Measurements from ENCODE around the gene P2RY11.

P2RY11 gene

DNA sequence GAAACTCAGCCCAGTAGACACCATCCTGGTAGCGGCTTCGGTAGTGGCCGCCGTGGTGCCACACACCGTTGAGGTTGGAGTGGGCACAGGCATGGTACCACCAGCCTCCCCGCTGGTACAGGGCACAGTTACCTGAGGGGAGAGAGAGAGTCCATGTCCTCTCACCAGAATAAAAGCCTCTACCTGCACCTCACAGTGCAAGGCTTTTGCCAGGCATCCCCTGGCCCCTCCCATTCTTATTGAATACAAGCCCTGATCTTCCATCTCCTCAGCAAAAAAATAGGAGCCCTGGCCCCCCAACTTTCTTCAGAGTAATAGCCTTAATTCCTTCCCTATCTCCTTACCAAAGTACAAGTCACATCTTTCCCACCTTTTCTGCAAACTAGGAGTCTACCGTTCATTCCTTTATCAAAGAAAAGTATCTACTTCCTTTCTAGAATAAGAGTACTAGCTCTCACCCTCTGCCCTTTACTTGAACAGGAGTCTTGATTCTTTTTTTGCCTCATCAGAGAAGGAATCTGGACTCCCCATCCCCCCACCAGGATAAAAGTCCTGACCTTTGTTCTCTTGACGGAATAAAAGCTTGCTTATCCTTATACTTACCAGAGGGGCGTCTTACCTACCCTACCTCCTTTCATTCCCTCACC is 18.7 kb upstream of the P2RY11 start:
- in situ Hi-C loops (cut with MboI; ENCODE audit: low sequenced_read_pairs), result no loop called here

DNA sequence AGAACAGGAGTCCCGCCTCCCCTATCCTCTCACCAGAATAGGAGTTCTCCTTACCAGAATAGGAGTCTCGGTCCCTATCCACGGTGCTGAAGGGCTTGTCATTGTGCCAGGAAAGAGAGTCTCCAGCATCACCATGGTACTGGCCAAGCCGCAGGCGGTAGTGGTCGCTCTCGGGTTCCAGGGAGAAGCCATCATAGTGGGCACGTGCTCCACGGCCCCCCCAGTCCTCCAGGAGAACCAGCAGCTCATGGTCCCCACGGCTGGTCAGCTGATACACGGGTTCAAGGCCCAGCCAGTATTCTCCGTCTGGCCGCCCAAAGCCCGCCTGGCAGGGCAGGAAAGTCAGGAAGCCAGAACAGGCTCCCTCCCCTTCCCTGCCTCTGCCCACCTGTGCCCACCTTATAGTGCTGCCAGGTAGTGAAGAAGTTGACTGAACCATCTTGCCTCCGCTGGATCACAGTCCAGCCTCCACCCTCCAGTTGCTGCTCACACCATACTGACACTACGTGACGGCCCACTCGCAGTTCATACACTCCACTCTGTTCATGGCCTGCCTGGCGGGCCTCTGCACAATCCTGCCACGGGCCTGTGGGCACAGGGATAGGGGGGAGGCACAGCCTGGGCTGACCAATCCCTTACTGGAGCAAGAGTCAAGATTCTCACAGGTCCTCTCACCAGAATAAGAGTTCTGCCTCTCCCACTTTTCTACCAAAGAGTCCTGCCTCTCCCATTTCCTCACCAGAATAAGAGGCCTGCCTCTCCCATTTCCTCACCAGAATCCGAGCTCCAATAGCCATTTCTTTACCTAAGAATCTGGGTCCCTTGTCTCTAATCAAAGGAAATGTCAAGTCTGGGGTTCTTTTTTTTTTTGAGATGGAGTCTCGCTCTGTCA is 18.0 kb upstream of the P2RY11 start:
- in situ Hi-C loops (cut with MboI; ENCODE audit: low sequenced_read_pairs), result no loop called here

DNA sequence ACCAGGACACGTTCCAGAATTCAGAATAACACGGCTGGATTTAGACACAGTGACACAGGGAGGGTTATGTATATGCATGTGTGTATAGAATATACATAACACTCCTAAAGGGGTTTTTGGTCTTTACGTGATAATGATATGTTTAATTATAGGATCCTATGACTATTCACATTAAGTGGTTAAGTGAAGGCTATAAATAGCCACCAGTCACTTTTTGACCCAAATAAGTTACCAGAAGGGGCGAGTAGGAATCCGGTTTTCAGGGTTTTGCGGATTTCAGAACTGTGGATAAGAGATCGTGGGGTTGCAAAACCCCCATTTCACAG is 15.9 kb upstream of the P2RY11 start:
- in situ Hi-C loops (cut with MboI; ENCODE audit: low sequenced_read_pairs), result no loop called here

DNA sequence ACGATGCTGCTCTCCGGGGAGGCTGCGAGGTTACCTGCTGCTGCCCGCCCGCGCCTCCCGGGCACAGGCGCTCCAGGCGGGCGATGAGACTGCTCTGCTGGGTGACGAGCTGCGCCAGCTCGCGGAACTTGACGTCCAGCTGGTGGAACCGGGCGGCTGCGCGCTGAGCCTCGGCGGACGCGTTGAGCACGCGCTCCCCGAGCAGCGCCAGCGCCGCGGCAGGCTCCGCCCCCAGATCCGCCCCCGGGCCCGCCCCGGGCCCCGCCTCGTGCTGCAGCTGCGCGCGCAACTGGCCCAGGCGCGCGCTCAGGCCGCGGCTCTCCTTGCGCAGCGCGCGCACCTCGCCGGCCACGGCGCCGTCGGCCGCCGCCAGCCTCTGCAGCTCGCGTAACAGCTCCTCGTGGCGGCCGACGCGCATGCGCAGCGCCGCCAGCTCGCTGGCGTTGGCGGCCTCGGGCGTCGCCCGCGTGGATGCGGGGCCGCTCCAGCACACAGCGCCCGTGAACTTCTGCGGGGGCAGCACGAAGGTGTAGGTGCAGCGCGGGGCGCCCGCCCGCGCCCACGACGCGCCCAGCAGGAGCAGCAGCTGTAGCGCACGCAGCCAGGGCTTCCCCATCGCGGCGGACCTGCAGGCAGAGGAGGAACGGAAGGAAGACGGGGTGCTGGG is 15.4 kb upstream of the P2RY11 start:
- in situ Hi-C loops (cut with MboI; ENCODE audit: low sequenced_read_pairs), result no loop called here

DNA sequence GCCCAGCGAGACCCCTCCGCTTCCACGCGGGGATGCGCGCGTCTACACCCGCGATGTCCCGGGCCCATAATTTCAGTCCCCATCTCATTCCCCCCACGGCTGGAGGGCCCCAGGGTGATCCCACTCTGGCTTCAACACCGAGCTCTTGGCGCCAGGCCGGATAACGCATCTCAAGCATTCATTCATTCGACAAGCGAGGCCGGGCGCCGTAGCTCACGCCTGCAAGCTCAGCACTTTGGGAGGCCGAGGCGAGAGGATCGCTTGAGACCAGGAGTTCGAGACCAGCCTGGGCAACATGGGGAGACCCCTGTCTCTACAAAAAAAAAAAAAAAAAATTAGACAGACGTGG is 14.9 kb upstream of the P2RY11 start:
- in situ Hi-C loops (cut with MboI; ENCODE audit: low sequenced_read_pairs), result no loop called here

DNA sequence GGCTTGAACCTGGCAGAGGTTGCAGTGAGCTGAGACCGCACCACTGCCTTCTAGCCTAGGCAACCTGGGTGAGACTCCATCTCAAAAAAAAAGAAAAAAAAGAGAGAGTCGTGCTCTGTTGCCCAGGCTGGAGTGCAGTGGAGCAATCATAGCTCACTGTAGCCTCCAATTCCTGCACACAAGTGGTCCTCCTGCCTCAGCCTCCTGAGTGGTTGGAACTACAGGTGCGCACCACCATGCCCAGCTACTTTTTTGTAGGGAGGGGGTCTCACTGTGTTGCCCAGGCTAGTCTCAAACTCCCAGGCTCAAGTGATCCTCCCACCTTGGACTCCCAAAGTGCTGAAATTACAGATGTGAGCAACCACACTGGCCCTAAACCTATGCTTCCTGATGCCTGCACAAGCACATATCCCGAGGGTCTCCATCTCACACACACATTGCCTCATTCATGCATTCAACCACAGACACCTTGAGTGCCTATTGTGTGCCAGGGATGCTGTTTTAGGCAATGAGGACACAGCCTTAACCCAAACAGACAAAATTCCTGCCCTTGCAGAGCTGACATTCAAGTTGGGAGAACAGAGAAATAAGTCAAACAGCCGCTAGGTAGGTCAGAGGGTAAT is 11.2 kb upstream of the P2RY11 start:
- in situ Hi-C loops (cut with MboI; ENCODE audit: low sequenced_read_pairs), result no loop called here

DNA sequence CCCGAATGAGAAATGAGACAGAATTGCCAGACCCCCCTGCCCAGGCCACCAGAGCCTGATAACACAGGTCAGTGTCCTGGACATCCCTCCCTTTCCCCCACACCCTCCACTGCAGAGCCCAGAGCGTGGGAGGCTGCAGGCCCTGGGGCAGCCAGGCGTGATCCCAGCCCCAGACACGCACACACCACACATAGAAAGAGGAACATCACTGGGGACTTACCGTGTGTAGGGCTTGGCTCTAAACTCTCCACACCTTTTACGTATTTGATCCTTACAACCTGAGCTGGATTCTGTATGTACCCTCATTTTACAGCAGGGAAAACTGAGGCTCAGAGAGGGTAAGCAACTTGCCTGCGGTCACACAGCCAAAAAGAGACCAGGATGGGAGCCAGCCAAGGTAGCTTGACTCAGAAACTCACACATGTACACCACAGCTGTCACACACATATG is 8.7 kb upstream of the P2RY11 start:
- in situ Hi-C loops (cut with MboI; ENCODE audit: low sequenced_read_pairs), result no loop called here

DNA sequence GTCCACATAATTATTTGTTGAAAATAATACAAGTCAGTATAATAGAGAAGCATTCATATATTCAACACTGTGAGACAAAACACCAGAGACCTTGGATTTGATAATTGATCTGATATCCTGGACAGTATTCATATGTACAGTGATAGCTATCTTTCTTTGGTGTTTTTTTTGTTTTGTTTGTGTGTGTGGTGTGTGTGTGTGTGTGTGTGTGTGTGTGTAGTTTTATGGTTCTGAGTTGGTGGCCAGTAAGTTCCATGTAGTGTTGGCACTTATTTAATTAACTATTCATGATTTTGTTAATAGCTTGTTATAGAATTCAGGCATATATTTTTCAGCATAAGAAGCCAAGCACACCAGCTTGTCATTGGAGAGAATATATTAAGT is 7.4 kb upstream of the P2RY11 start:
- in situ Hi-C loops (cut with MboI; ENCODE audit: low sequenced_read_pairs), result no loop called here

DNA sequence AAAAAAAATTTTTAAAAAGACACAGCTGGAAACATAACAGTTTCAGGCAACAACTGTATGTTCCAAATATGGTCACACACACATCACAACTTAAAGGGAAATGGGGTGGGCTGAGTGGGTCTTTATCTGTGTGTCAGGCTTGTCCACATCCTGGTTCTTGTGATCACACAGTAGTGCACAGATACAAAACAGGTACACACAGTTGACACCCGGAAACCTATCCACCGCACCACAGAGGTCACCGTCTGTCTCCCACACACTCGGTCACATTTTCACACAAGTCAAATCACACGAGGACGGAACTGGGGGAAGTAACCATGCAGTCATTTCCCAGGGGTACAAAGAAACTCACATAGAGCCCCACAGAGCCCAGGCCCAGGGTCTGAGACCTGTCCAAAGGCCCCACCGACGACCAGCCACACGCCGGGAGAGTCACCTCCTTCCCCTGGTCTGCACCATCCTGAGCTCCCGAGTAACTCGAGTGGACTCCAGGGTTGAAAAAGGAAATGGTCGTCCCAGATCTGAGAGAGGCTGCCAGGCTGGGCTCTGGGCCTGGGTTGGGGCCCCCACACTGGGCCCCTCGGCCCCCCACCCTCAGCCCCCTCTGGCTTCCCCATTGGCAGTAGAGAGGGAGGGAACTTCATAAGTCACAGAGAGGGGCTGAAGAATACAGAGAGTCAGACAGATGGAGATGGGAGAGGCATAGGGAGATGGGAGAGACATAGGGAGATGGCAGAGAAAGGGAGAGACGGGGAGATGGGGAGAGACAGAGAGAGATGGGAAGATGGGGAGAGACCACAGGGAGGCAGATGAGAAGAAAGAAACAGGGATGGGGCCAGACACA is 6.6 kb upstream of the P2RY11 start:
- in situ Hi-C loops (cut with MboI; ENCODE audit: low sequenced_read_pairs), result no loop called here

DNA sequence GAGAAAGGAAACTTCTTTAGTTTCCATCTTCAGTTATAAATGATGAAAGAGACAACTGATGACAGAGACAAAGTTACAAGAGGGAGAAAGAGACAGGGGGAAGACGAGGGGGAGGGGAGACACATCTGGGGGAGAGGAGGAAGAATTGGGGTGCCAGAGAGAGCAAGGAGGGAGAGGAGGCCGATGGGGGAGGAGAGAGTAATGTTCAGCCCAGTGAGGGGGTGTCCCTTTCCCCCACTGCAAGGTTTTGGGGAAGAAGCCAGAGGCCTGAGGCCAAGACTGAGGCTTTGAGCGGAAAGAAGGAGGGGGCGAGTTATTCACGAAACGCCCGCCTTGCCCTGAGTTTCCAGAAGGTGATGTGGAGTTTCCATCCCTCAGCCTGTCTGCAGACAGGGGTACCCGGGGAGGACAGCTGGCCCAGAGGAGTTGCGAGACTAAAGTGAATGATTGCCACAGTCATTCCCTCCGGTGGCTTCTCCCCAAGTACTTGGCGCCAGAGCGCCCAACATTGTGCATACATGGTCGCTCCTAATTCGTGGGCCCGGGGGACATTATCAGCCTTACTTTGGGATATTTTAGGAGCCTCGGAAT is 5.9 kb upstream of the P2RY11 start:
- in situ Hi-C loops (cut with MboI; ENCODE audit: low sequenced_read_pairs), result no loop called here

DNA sequence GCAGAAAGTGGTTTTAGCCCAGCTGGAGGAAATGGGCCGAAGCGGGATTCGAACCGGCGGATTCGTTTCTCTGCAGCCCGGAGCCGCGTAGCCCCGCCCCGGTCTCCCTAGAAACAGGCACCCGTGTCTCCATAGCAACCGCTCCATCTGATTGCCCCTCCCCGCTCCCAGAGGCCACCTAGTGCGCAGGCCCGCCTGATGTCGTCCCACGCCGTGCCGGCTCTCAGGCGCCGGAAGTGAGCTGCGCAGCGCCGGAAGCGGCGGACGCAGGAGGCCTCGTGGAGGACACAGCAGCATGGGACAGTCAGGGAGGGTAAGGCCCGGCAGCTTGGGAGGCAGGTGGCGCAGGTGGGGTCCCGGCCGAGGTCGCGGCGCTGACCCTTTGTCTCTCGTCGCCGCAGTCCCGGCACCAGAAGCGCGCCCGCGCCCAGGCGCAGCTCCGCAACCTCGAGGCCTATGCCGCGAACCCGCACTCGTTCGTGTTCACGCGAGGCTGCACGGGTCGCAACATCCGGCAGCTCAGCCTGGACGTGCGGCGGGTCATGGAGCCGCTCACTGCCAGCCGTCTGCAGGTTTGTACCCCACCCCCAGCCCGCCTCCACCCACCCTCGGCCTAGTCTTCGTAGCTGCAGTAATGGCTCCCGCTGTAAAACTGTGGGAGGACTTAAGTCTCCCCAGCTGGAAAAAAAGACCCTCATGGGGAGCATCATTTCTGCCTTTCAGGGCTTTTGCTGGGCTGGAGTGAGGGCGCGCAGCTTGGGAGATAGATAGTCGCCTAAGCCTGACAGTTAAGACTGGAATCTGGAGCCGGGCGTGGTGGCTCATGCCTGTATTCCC is 5.2 kb upstream of the P2RY11 start, which contains the start of gene PPAN:
TSS of gene PPAN (plus strand) at position 263 of the 837 bp plus-strand sequence. CDS start at position 296, 33 bp downstream.
- in situ Hi-C loops (cut with MboI; ENCODE audit: low sequenced_read_pairs), result no loop called here

DNA sequence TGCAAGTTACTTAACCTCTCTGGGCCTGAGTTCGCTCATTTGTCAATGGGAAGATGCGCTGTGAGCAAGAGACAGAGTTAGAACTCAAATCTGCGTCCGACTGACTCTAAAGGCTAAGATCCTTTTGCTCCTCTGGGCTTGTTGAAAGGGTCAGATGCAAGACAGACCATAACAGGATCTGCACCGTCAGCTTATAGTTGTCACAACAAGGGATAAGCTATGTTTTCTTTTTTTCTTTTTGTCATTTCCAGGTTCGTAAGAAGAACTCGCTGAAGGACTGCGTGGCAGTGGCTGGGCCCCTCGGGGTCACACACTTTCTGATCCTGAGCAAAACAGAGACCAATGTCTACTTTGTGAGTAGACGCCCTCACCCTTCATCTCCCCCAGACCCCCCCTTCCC is 4.2 kb upstream of the P2RY11 start:
- in situ Hi-C loops (cut with MboI; ENCODE audit: low sequenced_read_pairs), result no loop called here

DNA sequence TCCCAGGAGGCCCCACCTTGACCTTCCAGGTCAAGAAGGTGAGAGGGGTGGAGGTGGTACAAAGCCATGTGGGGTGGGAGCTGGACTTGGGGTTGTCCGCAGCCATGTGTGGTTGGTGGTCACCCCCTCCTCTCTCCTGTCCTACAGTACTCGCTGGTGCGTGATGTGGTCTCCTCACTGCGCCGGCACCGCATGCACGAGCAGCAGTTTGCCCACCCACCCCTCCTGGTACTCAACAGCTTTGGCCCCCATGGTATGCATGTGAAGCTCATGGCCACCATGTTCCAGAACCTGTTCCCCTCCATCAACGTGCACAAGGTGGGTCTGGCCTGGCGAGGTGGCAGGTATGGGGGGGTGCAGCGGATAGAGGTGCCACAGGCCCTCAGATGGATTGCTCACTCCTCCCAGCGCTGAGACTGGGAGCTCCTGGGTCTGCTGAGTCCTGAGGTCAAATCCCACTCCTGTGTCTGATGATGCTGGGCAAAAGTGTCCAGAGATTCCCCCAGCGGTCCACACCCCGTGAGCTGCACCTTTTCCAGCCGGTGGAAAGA is 3.6 kb upstream of the P2RY11 start:
- in situ Hi-C loops (cut with MboI; ENCODE audit: low sequenced_read_pairs), result no loop called here

DNA sequence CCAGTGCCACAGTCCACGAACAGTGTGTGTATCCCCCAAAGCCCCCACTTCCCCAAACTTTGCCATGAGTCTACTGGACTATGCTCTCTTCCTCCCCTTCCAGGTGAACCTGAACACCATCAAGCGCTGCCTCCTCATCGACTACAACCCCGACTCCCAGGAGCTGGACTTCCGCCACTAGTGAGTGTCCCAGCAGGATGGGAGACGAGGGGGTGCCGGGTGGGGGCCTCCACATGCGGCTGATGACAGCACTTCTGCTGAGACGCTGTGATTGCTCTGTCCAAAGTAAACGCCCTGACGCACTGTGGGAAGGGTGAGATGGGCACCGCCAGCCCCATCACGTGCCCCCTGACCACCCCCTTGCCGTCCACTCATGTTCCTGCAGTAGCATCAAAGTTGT is 2.0 kb upstream of the P2RY11 start:
- in situ Hi-C loops (cut with MboI; ENCODE audit: low sequenced_read_pairs), result no loop called here

DNA sequence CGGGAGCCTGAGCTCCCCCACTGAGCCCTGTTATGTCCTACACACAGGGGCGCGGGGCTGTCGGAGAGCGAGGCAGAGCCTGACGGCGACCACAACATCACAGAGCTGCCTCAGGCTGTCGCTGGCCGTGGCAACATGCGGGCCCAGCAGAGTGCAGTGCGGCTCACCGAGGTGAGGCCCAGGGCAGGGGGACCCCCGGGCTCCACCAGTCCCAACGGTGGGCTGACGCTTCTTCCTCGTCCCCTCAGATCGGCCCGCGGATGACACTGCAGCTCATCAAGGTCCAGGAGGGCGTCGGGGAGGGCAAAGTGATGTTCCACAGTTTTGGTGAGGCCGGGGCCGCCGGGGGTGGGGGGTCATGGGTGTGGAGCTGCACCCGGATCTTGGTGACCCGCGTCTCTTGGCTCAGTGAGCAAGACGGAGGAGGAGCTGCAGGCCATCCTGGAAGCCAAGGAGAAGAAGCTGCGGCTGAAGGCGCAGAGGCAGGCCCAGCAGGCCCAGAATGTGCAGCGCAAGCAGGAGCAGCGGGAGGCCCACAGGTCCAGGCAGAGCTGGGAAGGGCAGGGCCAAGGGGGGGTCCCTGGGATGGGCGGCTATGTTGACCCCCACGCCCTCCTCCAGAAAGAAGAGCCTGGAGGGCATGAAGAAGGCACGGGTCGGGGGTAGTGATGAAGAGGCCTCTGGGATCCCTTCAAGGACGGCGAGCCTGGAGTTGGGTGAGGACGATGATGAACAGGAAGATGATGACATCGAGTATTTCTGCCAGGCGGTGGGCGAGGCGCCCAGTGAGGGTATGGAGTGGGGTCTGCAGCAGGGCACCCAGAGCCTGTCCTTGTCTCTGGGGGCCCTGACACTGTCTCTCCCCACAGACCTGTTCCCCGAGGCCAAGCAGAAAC is 1.2 kb upstream of the P2RY11 start:
- in situ Hi-C loops (cut with MboI; ENCODE audit: low sequenced_read_pairs), result no loop called here

DNA sequence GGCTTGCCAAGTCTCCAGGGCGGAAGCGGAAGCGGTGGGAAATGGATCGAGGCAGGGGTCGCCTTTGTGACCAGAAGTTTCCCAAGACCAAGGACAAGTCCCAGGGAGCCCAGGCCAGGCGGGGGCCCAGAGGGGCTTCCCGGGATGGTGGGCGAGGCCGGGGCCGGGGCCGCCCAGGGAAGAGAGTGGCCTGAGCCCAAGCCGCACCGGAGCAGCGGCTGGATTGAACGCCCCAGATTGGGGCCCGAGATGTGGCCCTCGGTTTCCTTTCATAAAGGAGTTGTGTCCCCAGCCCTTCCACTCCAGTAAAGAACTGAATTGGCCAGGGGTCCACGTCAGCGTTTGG is 548 bp upstream of the P2RY11 start:
- in situ Hi-C loops (cut with MboI; ENCODE audit: low sequenced_read_pairs), result no loop called here

DNA sequence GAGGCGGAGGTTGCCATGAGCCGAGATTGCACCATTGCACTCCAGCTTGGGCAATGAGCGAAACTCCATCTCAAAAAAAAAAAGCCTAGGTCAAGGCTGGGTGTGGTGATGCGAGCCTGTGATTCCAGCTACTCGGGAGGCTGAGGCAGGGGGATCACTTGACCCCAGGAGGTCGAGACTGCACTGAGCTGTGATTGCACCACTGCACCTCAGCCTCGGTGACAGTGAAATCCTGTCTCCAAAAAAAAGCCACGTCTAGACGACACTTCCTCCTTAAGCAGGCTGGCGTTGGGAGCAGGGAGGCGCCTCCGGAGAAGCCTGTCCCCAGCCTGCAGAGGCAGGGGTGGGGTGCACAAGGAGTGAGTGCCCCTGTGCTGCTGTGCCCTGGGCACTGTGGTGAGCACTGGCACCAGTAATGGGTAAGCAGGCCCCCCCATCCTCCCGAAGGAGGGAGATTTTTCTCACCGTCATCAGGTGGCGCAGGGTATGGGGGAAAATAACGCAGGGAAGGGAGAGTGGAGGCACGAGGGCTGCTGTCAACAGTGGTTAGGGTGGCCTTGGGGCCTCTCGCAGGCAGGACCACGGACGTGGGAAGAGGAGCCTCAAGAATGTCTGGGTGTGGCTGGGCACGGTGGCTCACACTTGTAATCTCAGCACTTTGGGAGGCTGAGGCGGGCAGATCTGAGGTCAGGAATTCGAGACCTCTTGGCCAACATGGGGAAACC is 706 bp downstream of the P2RY11 start:
- in situ Hi-C loops (cut with MboI; ENCODE audit: low sequenced_read_pairs), result no loop called here

All from HL-60/S4 treated with phorbol 12-myristate 13-acetate at 8.2 ng/mL for 4 days and 3 days (cell line).